ENCODE data around the gene SMIM24.

GRCh38 chr19:3518659-3519058 lies 38.3 kb upstream of the SMIM24 start:
- TF ChIP-seq CTCF (IDR thresholded peaks at IDR 0.05) (no peak), EZH2 (IDR thresholded peaks at IDR 0.05; ENCODE audit: borderline replicate concordance, insufficient read depth, low read depth, low read length, poor library complexity, severe bottlenecking) (no peak)

Data from B cell (primary cell).